22Rv1 (cell line): Measurements from ENCODE around the gene PTPRG.

ENCODE experiments used
- H3K27ac ChIP-seq: fragments of 450-650 bp; 2 replicates; pipeline ENCODE4 v1.5.1; 2017
- ZFX ChIP-seq: fragments of 450-650 bp; IDR thresholded peaks from 2 replicates; pipeline ENCODE4 v1.6.1; 2017; ENCODE audit warnings: antibody characterized with exemption, borderline replicate concordance
- TF ChIP-seq, protein P1 (sequence below): fragments of 450-650 bp; IDR thresholded peaks from 2 replicates; pipeline ENCODE4 v1.5.1; 2017; ENCODE audit warnings: mild to moderate bottlenecking

The PTPRG gene

DNA sequence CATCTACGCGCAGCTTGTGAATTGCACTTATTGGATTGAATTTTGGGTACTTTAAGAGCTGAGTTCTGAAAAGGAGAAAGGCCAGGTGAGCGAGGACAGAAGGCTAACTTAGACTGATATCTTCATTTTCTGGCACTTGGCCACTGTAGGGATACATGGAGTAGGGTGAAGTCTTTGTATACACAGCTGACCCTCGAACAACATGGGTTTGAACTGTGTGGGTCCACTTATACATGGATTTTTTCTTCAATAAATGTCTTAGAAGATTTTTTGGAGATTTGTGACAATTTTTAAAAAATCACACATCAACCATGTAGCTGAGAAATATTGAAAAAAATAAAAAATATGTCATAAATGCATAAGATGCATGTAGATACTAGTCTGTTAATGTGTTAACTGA, 18.3 kb downstream of the PTPRG start:
- TF ChIP-seq ZFX = no peak
- TF ChIP-seq, protein P1, sequence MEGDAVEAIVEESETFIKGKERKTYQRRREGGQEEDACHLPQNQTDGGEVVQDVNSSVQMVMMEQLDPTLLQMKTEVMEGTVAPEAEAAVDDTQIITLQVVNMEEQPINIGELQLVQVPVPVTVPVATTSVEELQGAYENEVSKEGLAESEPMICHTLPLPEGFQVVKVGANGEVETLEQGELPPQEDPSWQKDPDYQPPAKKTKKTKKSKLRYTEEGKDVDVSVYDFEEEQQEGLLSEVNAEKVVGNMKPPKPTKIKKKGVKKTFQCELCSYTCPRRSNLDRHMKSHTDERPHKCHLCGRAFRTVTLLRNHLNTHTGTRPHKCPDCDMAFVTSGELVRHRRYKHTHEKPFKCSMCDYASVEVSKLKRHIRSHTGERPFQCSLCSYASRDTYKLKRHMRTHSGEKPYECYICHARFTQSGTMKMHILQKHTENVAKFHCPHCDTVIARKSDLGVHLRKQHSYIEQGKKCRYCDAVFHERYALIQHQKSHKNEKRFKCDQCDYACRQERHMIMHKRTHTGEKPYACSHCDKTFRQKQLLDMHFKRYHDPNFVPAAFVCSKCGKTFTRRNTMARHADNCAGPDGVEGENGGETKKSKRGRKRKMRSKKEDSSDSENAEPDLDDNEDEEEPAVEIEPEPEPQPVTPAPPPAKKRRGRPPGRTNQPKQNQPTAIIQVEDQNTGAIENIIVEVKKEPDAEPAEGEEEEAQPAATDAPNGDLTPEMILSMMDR = no peak
- no peak overlapping the region for H3K27ac ChIP-seq

DNA sequence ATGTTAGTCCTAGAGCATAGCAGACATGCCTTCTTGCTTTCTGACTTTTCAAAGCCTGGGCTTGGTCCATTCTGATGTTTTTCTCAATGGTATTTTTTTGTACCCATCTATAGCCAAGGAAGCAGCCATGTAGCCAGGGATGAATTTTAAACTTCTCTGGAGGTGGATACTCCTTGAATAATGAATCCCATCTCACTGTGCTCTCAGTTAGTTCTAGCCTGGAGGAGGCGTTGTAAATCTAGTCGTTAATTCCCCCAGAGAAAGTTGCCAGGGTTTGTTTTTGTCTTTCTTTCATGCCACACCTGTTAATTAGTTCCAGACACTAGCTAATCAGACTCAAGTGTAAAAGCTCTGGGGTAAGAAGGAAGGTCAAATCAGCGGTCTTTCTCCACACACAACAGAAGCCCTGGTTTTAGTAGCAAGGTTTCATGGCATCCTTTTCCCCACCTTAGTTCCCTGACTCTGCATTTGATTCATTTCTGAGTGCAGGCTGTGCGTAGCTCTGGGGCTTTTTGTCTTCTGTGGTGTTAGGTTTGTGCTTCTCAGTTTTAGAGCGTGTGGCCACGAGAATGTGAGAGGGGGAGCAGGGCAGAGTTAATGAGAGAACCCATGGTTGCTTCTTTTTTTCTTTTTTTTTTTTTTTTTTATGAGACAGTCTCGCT, 19.7 kb downstream of the PTPRG start:
- TF ChIP-seq, protein P1 = no peak
- H3K27ac ChIP-seq = no peak overlapping the region

DNA sequence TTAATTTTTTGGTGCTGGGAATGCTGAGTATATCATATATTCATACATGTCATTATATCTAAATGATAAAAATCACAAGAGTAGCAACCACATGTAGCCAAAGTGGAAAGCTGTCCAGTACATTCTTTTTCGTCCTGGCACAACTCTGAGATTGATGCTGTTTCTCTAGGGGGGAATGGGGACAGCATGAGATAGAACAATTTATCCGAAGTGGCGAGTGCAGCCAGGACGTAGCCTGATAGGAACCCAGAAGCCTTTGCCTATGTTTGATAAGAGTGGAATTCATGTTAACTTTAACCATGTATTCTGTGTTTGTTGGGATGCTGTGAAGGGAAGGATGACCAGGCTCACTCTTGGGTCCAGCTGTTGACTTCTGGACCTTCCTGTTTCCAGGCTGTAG, 20.9 kb downstream of the PTPRG start:
- no peak for TF ChIP-seq ZFX
- TF ChIP-seq, protein P1 = no peak
- no peak overlapping the region for H3K27ac ChIP-seq

DNA sequence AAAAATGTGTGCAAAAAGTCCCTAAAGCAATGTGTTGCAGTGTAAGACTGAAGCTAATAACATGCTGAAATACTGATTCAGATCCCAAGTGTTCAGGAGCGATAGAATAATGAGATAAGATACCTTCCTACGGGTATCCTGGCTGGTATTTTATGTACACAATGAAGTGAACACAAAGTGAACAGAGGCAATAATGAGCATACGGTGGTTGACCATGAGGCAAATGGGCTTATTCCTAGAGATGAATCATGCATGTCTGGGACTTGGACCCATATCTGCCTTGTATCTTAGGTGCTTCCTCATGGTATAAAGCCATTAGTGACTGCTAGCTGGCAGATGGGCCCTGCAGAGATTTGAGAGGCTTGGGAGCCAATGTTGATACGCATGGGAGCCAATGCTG, 21.5 kb downstream of the PTPRG start:
- TF ChIP-seq ZFX = no peak
- TF ChIP-seq, protein P1 = no peak
- no peak overlapping the region for H3K27ac ChIP-seq

DNA sequence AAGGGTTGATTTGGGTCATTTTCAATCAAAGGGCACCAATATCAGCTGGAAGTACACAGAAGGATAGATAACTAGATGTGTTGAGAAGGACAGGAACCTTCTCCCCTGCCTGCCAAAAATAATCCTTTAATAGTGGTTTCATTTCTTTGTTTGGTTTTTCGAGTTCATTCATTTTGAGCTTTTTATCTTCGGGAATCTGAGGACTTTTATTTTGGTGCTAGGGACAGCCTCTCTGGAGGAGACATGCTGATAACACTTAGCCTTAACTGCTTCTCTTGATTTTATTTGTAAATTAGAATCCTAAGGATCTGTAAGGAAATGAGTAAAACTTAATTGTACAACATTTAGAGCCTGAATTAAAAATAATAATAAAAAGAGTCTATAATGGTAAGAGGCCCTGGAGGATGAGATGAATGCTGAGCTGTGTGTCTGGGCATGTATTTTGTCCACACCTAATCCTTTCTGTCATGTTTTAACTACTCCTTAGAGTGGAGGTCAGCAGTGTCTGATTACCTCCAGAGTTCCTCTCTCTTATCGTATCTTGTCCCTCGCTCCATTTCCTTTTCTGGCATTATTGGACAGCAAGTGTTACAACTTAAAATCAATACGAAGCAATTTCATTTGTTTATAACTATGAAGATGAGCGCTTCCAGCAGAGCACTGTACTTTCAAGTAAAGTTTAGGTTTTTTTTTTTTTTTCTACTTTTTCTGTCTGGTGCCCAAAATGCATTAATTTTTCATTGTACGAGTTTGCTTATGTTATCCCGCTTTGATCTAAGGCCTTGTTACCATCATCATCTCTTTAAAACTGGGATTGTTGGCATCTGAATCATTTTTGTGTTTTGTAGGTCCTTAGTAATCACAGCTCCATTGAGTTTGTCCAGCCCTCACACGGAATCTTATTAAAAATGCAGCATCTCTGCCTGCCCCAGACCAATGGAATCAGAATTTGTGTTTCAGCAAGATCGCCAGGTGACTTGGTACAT, 22.8 kb downstream of the PTPRG start:
- no peak for TF ChIP-seq ZFX
- TF ChIP-seq, protein P1 = no peak

DNA sequence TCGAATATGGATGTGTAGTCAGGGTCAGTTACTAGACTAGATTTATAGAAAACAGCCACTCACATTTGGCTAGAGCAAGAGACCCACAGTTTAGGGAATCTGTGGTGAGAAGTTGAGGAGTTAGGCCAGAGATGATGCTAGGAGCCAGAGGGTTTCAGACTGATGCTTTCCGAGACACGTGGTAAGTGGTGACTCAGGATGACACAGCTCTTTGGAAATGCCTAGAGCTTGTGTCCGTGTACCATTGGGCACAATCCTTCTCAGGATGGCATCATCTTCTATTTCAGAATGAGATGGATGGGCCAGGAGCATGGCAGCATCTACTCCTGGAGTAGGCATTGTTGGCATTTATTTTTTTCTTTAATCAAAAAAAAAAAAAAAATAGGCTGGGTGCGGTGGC, 28.5 kb downstream of the PTPRG start:
- TF ChIP-seq, protein P1 = no peak
- TF ChIP-seq ZFX = no peak
- no peak overlapping the region for H3K27ac ChIP-seq

More for the DNA sequence above, 22.8 kb downstream of the PTPRG start:
- H3K27ac ChIP-seq = no peak overlapping the region

DNA sequence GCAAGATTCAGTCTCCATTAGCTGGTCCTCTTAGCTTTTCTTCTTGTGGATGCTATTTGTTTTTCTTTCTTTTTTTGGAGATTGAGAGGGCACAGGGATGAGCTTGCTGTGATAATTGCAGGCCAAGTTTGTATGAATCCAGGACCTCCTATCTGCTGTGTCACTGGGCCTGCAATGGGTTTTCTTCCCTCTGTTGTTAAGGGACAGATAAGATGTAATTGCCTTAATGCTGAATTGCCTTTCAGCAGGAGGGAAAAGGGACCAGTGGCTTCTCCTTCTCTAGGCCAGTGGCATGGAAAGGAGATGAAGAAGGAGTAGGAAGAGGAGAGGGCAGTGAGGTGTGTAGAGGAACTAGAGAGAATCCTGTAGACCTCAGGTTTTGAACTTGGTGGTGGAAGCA, 29.9 kb downstream of the PTPRG start:
- TF ChIP-seq, protein P1 = no peak
- TF ChIP-seq ZFX = no peak
- no peak overlapping the region for H3K27ac ChIP-seq
